Endothelial cell of umbilical vein (primary cell): ENCODE data around the gene DRC1.

Experiments
- CTCF ChIP-seq, 2 donors: IDR thresholded peaks; 1 replicate in 1 of 2; 2 replicates in 1 of 2; pipeline ENCODE4 v1.5.1; 2011; ENCODE audit warnings: low read length in 2 of 2, mild to moderate bottlenecking in 2 of 2, moderate library complexity in 2 of 2, control low read depth in 1 of 2, inconsistent platforms in 1 of 2, low read depth in 1 of 2; ENCODE audit not compliant: insufficient read depth in 1 of 2; ENCODE audit errors: extremely low read depth in 1 of 2
- EZH2 ChIP-seq: IDR thresholded peaks from 2 replicates; pipeline ENCODE4 v1.6.1; 2012; ENCODE audit warnings: borderline replicate concordance, low read depth, mild to moderate bottlenecking, moderate library complexity, low read length, inconsistent platforms; ENCODE audit not compliant: severe bottlenecking
- GATA2 ChIP-seq: IDR thresholded peaks from 2 replicates; pipeline ENCODE4 v1.7.0; 2011; ENCODE audit warnings: low read depth, mild to moderate bottlenecking, moderate library complexity, mixed read lengths, low read length; ENCODE audit not compliant: insufficient read length, insufficient read depth
- JUN ChIP-seq: IDR thresholded peaks from 2 replicates; pipeline ENCODE4 v1.6.1; 2011; ENCODE audit warnings: borderline replicate concordance, low read depth; ENCODE audit not compliant: insufficient read length, insufficient read depth
- MAX ChIP-seq: IDR thresholded peaks from 2 replicates; pipeline ENCODE4 v1.6.1; 2011; ENCODE audit not compliant: insufficient read depth, insufficient read length
- MYC ChIP-seq: IDR thresholded peaks from one replicate; pipeline ENCODE4 v1.6.1; 2011; ENCODE audit warnings: mild to moderate bottlenecking, low read depth, low read length
- POLR2A ChIP-seq: IDR thresholded peaks from 2 replicates; pipeline ENCODE4 v1.6.1; 2012; ENCODE audit warnings: low read depth, mild to moderate bottlenecking, control low read depth, low read length
- POLR2AphosphoS5 ChIP-seq: IDR thresholded peaks from 2 replicates; pipeline ENCODE4 v1.6.1; 2012; ENCODE audit warnings: low read depth, mild to moderate bottlenecking, control low read depth, low read length, moderate library complexity; ENCODE audit not compliant: insufficient read depth

- TF ChIP-seq CTCF (IDR thresholded peaks at IDR 0.05; ENCODE audit: extremely low read depth in 1 of 2, insufficient read depth in 1 of 2, low read depth in 1 of 2, low read length in 2 of 2) = peak; percentile 90 to 95
- TF ChIP-seq POLR2A = no peak
- TF ChIP-seq EZH2 = no peak
- no peak for TF ChIP-seq MAX
- no peak for TF ChIP-seq POLR2AphosphoS5
- no peak for TF ChIP-seq GATA2
- TF ChIP-seq MYC = no peak
- TF ChIP-seq JUN = no peak
These were observed 101.6 kb downstream of the DRC1 start for GRCh38 chr2:26503231-26503880.
